GM23338 (cell line): ENCODE measurements around the gene UQCC5.

Source experiments
- CTCF ChIP-seq, 2 experiments: fragments of 200-600 bp in 1 of 2; sonication (generic) in 1 of 2; conservative IDR thresholded peaks; 2 replicates each; pipeline versions ENCODE4 v1.5.1 to v1.6.1; 2016 to 2017; ENCODE audit warnings: antibody characterized with exemption in 2 of 2, low read depth in 2 of 2, mild to moderate bottlenecking in 2 of 2, moderate library complexity in 1 of 2
- ETS1 ChIP-seq: IDR thresholded peaks from 2 replicates; pipeline ENCODE4 v1.6.1; 2016; ENCODE audit warnings: antibody characterized with exemption
- EZH2 ChIP-seq: fragments of 200-600 bp; sonication (generic); IDR thresholded peaks from one replicate; pipeline ENCODE4 v1.8.0; 2017; ENCODE audit warnings: antibody characterized with exemption, mild to moderate bottlenecking, low read depth; ENCODE audit not compliant: unreplicated experiment
- NANOG ChIP-seq: IDR thresholded peaks from 2 replicates; pipeline ENCODE4 v1.6.1; 2016; ENCODE audit warnings: antibody characterized with exemption, borderline replicate concordance
- POLR2AphosphoS5 ChIP-seq: IDR thresholded peaks from 2 replicates; pipeline ENCODE4 v1.6.1; 2016; ENCODE audit warnings: antibody characterized with exemption, low read depth
- REST ChIP-seq: IDR thresholded peaks from one replicate; pipeline ENCODE4 v1.6.1; 2018; ENCODE audit warnings: antibody characterized with exemption; ENCODE audit not compliant: unreplicated experiment

GRCh38 chr3:52516509-52517195 lies 19.8 kb upstream of the UQCC5 start:
- TF ChIP-seq CTCF (conservative IDR thresholded peaks at IDR 0.05; ENCODE audit: low read depth in 2 of 2) (no peak), ETS1 (no peak), EZH2 (no peak), POLR2AphosphoS5 (no peak), NANOG (no peak), REST (no peak)
